Muscle layer of duodenum (tissue), 2 donors: ENCODE data around the gene HSFX3.

ENCODE experiments used
- H3K27ac ChIP-seq: one replicate; pipeline ENCODE4 v1.7.0; 2013; ENCODE audit warnings: mild to moderate bottlenecking, low read length
- H3K27me3 ChIP-seq: one replicate; pipeline ENCODE4 v1.7.0; 2013; ENCODE audit warnings: low read depth, mild to moderate bottlenecking, control low read depth, low read length
- H3K36me3 ChIP-seq, 2 donors: one replicate each; pipeline ENCODE4 v1.7.0; 2013; ENCODE audit warnings: low read length in 2 of 2, control low read depth in 1 of 2, mild to moderate bottlenecking in 1 of 2; ENCODE audit not compliant: insufficient read depth in 2 of 2, control insufficient read depth in 1 of 2
- H3K4me1 ChIP-seq, 2 donors: one replicate each; pipeline ENCODE4 v1.7.0; 2013; ENCODE audit warnings: low read length in 2 of 2, mild to moderate bottlenecking in 2 of 2, control low read depth in 1 of 2, moderate library complexity in 1 of 2; ENCODE audit not compliant: insufficient read depth in 2 of 2, control insufficient read depth in 1 of 2
- H3K4me3 ChIP-seq, 2 donors: one replicate each; pipeline ENCODE4 v1.7.0; 2013; ENCODE audit warnings: low read length in 2 of 2, low read depth in 1 of 2, mild to moderate bottlenecking in 1 of 2
- H3K9me3 ChIP-seq, 2 donors: one replicate each; pipeline ENCODE4 v1.7.0; 2013; ENCODE audit warnings: low read length in 2 of 2, control low read depth in 1 of 2, mild to moderate bottlenecking in 1 of 2; ENCODE audit not compliant: control insufficient read depth in 1 of 2
- donor health status: healthy.

Gene HSFX3

DNA sequence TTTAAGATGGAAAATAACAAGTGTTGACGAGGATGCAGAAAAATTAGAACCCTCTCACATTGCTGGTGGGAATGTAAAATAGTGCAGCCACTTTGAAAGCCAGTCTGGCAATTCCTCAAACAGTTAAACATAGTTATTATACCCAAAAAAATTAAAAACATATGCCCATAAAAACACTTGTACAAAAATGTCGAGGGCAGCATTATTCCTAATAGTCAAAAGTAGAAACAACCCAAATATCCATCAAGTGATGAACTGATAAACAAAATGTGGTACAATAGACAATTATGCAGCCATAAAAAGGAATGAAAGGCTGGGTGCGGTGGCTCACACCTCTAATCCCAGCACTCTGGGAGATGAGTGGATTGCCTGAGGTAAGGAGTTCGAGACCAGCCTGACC, 51.0 kb downstream of the HSFX3 start:
- Histone ChIP-seq H3K27ac (no peak overlapping the region), H3K27me3 (no peaks in the 10 kb centered on the region), H3K9me3 (no peaks in the 10 kb centered on the region), H3K4me1 (peaks cover 0 to 5% of the 10 kb centered on the region in 2 donors), H3K36me3 (peaks cover 55 to 71% of the 10 kb centered on the region in 2 donors), H3K4me3 (no peak overlapping the region)
